GM23248 (cell line): ENCODE results near the gene AEBP1. TPM values are rescaled to one million over a fixed set of nuclear protein-coding genes. Genes with fewer than 3 reads are reported as not detected.
A peak's percentile ranks its signal among the peaks of the same experiment; 100 is the strongest.

Experiments
- DNase-seq: peaks from one replicate; pipeline ENCODE4 v3.0.0-alpha.2; 2015
- H2AFZ ChIP-seq: fragments of 200-600 bp; sonication (generic); 2 replicates; pipeline ENCODE4 v1.6.1; 2016; ENCODE audit warnings: antibody characterized with exemption
- H3F3A ChIP-seq: fragments of 200-600 bp; sonication (generic); 2 replicates; pipeline ENCODE4 v1.6.1; 2016; ENCODE audit warnings: mild to moderate bottlenecking, antibody characterized with exemption, mixed run types; ENCODE audit not compliant: insufficient read depth
- H3K27ac ChIP-seq: fragments of 200-600 bp; sonication (generic); 2 replicates; pipeline ENCODE4 v1.5.1; 2016; ENCODE audit warnings: mild to moderate bottlenecking
- H3K27me3 ChIP-seq: fragments of 200-600 bp; sonication (generic); replicated peaks from 2 replicates; pipeline ENCODE4 v1.6.1; 2016; ENCODE audit warnings: mild to moderate bottlenecking; ENCODE audit not compliant: insufficient read depth
- H3K36me3 ChIP-seq: fragments of 200-600 bp; sonication (generic); 2 replicates; pipeline ENCODE4 v1.6.1; 2016; ENCODE audit warnings: low read depth, mild to moderate bottlenecking
- H3K4me1 ChIP-seq: fragments of 200-600 bp; sonication (generic); 2 replicates; pipeline ENCODE4 v1.6.1; 2016; ENCODE audit warnings: mild to moderate bottlenecking; ENCODE audit not compliant: insufficient read depth
- H3K4me2 ChIP-seq: fragments of 200-600 bp; sonication (generic); one replicate; pipeline ENCODE4 v1.6.1; 2016; ENCODE audit warnings: mild to moderate bottlenecking; ENCODE audit not compliant: unreplicated experiment
- H3K4me3 ChIP-seq: fragments of 200-600 bp; sonication (generic); 2 replicates; pipeline ENCODE4 v1.5.1; 2016; ENCODE audit warnings: mild to moderate bottlenecking
- H3K79me2 ChIP-seq: fragments of 200-600 bp; sonication (generic); 2 replicates; pipeline ENCODE4 v1.6.1; 2016; ENCODE audit warnings: mild to moderate bottlenecking; ENCODE audit not compliant: insufficient read depth
- H3K9ac ChIP-seq: fragments of 200-600 bp; sonication (generic); 2 replicates; pipeline ENCODE4 v1.6.1; 2016; ENCODE audit warnings: mild to moderate bottlenecking
- H3K9me2 ChIP-seq: fragments of 200-600 bp; sonication (generic); 2 replicates; pipeline ENCODE4 v1.6.1; 2016; ENCODE audit warnings: mixed run types, mild to moderate bottlenecking, moderate library complexity; ENCODE audit not compliant: insufficient read depth
- H3K9me3 ChIP-seq: fragments of 200-600 bp; sonication (generic); one replicate; pipeline ENCODE4 v1.6.1; 2017; ENCODE audit warnings: low read depth
- H4K20me1 ChIP-seq: fragments of 200-600 bp; sonication (generic); 2 replicates; pipeline ENCODE4 v1.6.0; 2016; ENCODE audit not compliant: insufficient read depth
- EZH2 ChIP-seq: fragments of 200-600 bp; sonication (generic); IDR thresholded peaks from 2 replicates; pipeline ENCODE4 v1.6.1; 2018; ENCODE audit warnings: antibody characterized with exemption, mild to moderate bottlenecking; ENCODE audit not compliant: insufficient read depth, poor library complexity, severe bottlenecking
- EZH2phosphoT487 ChIP-seq: fragments of 200-600 bp; sonication (generic); IDR thresholded peaks from 2 replicates; pipeline ENCODE4 v1.6.1; 2018; ENCODE audit warnings: antibody characterized with exemption, moderate library complexity, mild to moderate bottlenecking, low read depth; ENCODE audit not compliant: insufficient read depth
- WGBS, 2 experiments: methylation state at CpG; one replicate each; pipeline ENCODE4 v1.1.6; 2015 to 2017; ENCODE audit warnings: low lambda C conversion rate in 2 of 2, low coverage in 1 of 2; ENCODE audit errors: missing lambda C conversion rate in 2 of 2; 5-methylcytosine and 5-hydroxymethylcytosine counted together
- in situ Hi-C: fragments of 300-500 bp; cut with MboI; formaldehyde crosslinking; loops from 2 replicates; pipeline ENCODE4 v1.15.0; 2020
- polyA plus RNA-seq: library from polyadenylated mRNA; unstranded; fragments of >200 nt; fragmentation: Nextera tagmentation; extraction: Ambion mirVana; gene quantifications from 2 replicates; pipeline ENCODE4 v1.2.1, GENCODE V29; 2016
- total RNA-seq: library from RNA; depleted of rRNA; stranded (reverse); fragments of >200 nt; shearing (Covaris generic); gene quantifications from 2 replicates; pipeline ENCODE4 v1.2.3, GENCODE V29; 2014

Gene AEBP1
- total and polyA plus RNA-seq, 2 experiments from 2014 or later: 46.6 to 53.0 TPM

DNA sequence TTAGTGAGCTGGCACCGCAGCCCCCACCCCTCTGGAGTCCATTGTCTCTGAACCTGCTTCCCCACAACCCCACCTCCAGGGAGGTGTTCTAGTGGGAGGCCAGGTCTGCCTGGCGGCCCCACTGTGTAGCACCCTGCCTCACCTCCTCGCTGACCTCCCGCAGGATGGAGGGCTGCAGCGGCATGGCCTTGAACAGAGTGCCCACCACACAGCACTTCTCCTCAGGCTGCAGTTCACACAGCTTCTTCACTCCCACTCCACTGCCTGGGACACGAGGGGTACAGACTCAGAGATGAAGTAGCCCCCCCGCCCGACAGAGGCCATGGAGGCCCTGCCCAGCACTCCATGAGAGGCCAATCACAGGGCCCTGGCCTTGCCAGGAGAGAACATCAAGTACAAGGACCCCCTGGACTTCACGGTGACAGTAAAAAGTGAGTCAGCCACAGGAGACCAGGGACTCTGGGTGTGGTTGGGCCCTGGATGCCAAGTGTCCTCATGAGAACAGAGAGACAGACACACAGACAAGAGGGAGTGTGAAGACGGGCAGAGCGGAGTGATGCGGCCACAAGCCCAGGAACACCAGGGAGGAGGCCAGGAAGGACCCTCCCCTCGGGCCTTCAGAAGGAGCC lies 13.8 kb downstream of the AEBP1 start:
- Histone ChIP-seq H3K27me3 (no peaks in the 10 kb centered on the region), H3K4me1 (peaks cover 10% of the 10 kb centered on the region; the same call in 1 of the 2 replicates), H3F3A (no peaks in the 10 kb centered on the region), H4K20me1 (no peaks in the 10 kb centered on the region), H3K4me3 (no peak overlapping the region), H3K27ac (no peak overlapping the region), H3K4me2 (no peak overlapping the region), H3K79me2 (peaks cover 37% of the 10 kb centered on the region), H3K36me3 (peaks cover 4% of the 10 kb centered on the region; the same call in 1 of the 2 replicates), H3K9me3 (no peaks in the 10 kb centered on the region), H3K9ac (no peak overlapping the region), H2AFZ (no peak overlapping the region), H3K9me2 (no peaks in the 10 kb centered on the region)
- in situ Hi-C loops: no loop called here
- 63% methylated on average over 13 of the region's 13 CpGs for WGBS, 2 experiments
- no peak for TF ChIP-seq EZH2phosphoT487
- no peak for TF ChIP-seq EZH2
- peak; percentile 32 for DNase-seq

- Histone ChIP-seq H3F3A (no peaks in the 10 kb centered on the region), H2AFZ (no peak overlapping the region), H3K4me2 (no peak overlapping the region), H3K9me2 (no peaks in the 10 kb centered on the region), H3K9me3 (no peaks in the 10 kb centered on the region), H3K27ac (no peak overlapping the region), H3K9ac (no peak overlapping the region), H3K36me3 (peaks cover 4% of the 10 kb centered on the region; the same call in 1 of the 2 replicates), H3K4me3 (no peak overlapping the region), H3K27me3 (no peaks in the 10 kb centered on the region), H3K4me1 (peaks cover 10% of the 10 kb centered on the region; the same call in 1 of the 2 replicates), H4K20me1 (no peaks in the 10 kb centered on the region), H3K79me2 (peaks cover 37% of the 10 kb centered on the region)
- in situ Hi-C loops: no loop called here
- DNase-seq: no peak
- 97 to 99% methylated on average over 8 of the region's 8 CpGs for WGBS, 2 experiments
- TF ChIP-seq EZH2 (no peak), EZH2phosphoT487 (no peak)
Observed at GRCh38 chr7:44119829-44120380, 15.8 kb downstream of the AEBP1 start.

GRCh38 chr7:44120395-44120794 lies 16.2 kb downstream of the AEBP1 start:
- H3K79me2 ChIP-seq: peaks cover 37% of the 10 kb centered on the region
- in situ Hi-C loops: no loop called here
- H3K9me2 ChIP-seq: no peaks in the 10 kb centered on the region
- no peaks in the 10 kb centered on the region for H3K9me3 ChIP-seq
- no peak overlapping the region for H3K4me2 ChIP-seq
- peaks cover 4% of the 10 kb centered on the region; the same call in 1 of the 2 replicates for H3K36me3 ChIP-seq
- no peak overlapping the region for H3K9ac ChIP-seq
- no peak overlapping the region for H3K4me3 ChIP-seq
- no peak overlapping the region for H2AFZ ChIP-seq
- no peaks in the 10 kb centered on the region for H3K27me3 ChIP-seq
- TF ChIP-seq EZH2phosphoT487: no peak
- TF ChIP-seq EZH2: no peak
- no peak for DNase-seq
- H4K20me1 ChIP-seq: no peaks in the 10 kb centered on the region
- H3K27ac ChIP-seq: no peak overlapping the region
- H3K4me1 ChIP-seq: peaks cover 10% of the 10 kb centered on the region; the same call in 1 of the 2 replicates
- WGBS, 2 experiments: 93 to 99% methylated on average over 6 of the region's 6 CpGs
- H3F3A ChIP-seq: no peaks in the 10 kb centered on the region

- Histone ChIP-seq H3K9ac (peak overlapping the region; percentile 95), H3K27ac (no peak overlapping the region)
Observed at GRCh38 chr7:44121761-44122420, 17.7 kb downstream of the AEBP1 start.

More at GRCh38 chr7:44121761-44122420, 17.7 kb downstream of the AEBP1 start:
- in situ Hi-C loops: no loop called here
- H3K4me2 ChIP-seq: peak overlapping the region; percentile 94
- H3K36me3 ChIP-seq: peaks cover 4% of the 10 kb centered on the region; the same call in 1 of the 2 replicates
- no peaks in the 10 kb centered on the region for H3K27me3 ChIP-seq
- no peak for TF ChIP-seq EZH2
- no peak for TF ChIP-seq EZH2phosphoT487
- peaks cover 10% of the 10 kb centered on the region; the same call in 1 of the 2 replicates for H3K4me1 ChIP-seq
- H2AFZ ChIP-seq: no peak overlapping the region
- no peak for DNase-seq
- H4K20me1 ChIP-seq: no peaks in the 10 kb centered on the region
- no peaks in the 10 kb centered on the region for H3K9me2 ChIP-seq
- 91% methylated on average over 12 of the region's 12 CpGs for WGBS, 2 experiments
- H3K4me3 ChIP-seq: peak overlapping the region; percentile 84
- H3F3A ChIP-seq: no peaks in the 10 kb centered on the region
- no peaks in the 10 kb centered on the region for H3K9me3 ChIP-seq
- peaks cover 37% of the 10 kb centered on the region for H3K79me2 ChIP-seq
